Measurements from ENCODE around the gene ABCD1. TPM values are rescaled to one million over a fixed set of nuclear protein-coding genes. Genes with fewer than 3 reads are reported as not detected.

The ABCD1 gene
- total and polyA plus RNA-seq, 8 donors, result 5.8 to 13.2 (median 9.8) TPM

GRCh38 chrX:153762626-153763173 lies 38.0 kb downstream of the ABCD1 start:
- WGBS, 2 donors, result 76 to 80% methylated on average over 14 of the region's 14 CpGs
- H3K27me3 ChIP-seq, result peaks cover 0 to 3% (median 0%) of the 10 kb centered on the region in 4 donors
- intact Hi-C loops (cut with DNase I), result loop anchor here in 1 of 3 donors (10.0 kb wide), 1 partner anchor 192 kb away; no protein-coding TSS in a partner anchor
- FAIRE-seq (no peak), ATAC-seq (no peak), DNase-seq (peak in 1 of 6 donors; percentile 8)
- H3K4me1 ChIP-seq, result no peaks in the 10 kb centered on the region
- no peak overlapping the region for H3K27ac ChIP-seq
- no peaks in the 10 kb centered on the region for H3K9me3 ChIP-seq
- H3K36me3 ChIP-seq, result no peaks in the 10 kb centered on the region
- TF ChIP-seq CTCF (IDR thresholded peaks at IDR 0.05), result no peak
- H3K4me3 ChIP-seq, result no peak overlapping the region

- H3K36me3 ChIP-seq, result no peaks in the 10 kb centered on the region
- no peak overlapping the region for H3K4me3 ChIP-seq
- ATAC-seq (no peak), DNase-seq (peak in 2 of 6 donors; percentile 14 to 64), FAIRE-seq (no peak)
- no peaks in the 10 kb centered on the region for H3K4me1 ChIP-seq
- TF ChIP-seq CTCF (IDR thresholded peaks at IDR 0.05), result no peak
- H3K27ac ChIP-seq, result no peak overlapping the region
- no peaks in the 10 kb centered on the region for H3K9me3 ChIP-seq
- H3K27me3 ChIP-seq, result peaks cover 0 to 3% (median 0%) of the 10 kb centered on the region in 4 donors
- intact Hi-C loops (cut with DNase I), result loop anchor here in 1 of 3 donors (10.0 kb wide), 1 partner anchor 191 kb away; no protein-coding TSS in a partner anchor
- WGBS, 2 donors, result 62 to 72% methylated on average over 15 to 18 of the region's 18 CpGs
Measured at GRCh38 chrX:153763298-153763932, 38.8 kb downstream of the ABCD1 start.

GRCh38 chrX:153763989-153764755 lies 39.5 kb downstream of the ABCD1 start, which contains the start of gene PLXNB3:
Gene PLXNB3, plus strand, starts transcription at chrX:153764249. Its CDS starts 1,287 bp downstream, at chrX:153765536.
- Histone ChIP-seq H3K27ac (peak within 1 kb of the TSS in 3 of 4 donors; percentile 12 to 53 (median 34)), H3K27me3 (peaks cover 0 to 3% (median 0%) of the 10 kb centered on the region in 4 donors), H3K4me1 (no peaks in the 10 kb centered on the region), H3K9me3 (no peaks in the 10 kb centered on the region), H3K36me3 (no peaks in the 10 kb centered on the region), H3K4me3 (peak within 1 kb of the TSS in 1 of 4 donors; percentile 8)
- intact Hi-C loops (cut with DNase I), result loop anchor here in 1 of 3 donors (10.0 kb wide), 1 partner anchor 191 kb away; no protein-coding TSS in a partner anchor
- FAIRE-seq (no peak), ATAC-seq (peak; percentile 88 to 95 (median 91)), DNase-seq (peak; percentile 67 to 96 (median 86))
- TF ChIP-seq CTCF (IDR thresholded peaks at IDR 0.05), result peak; percentile 82 to 93 (median 88)
- 15 to 30% methylated on average over 26 of the region's 26 CpGs for WGBS, 2 donors

GRCh38 chrX:153764786-153765137 lies 40.1 kb downstream of the ABCD1 start:
- H3K4me1 ChIP-seq, result no peaks in the 10 kb centered on the region
- H3K36me3 ChIP-seq, result no peaks in the 10 kb centered on the region
- TF ChIP-seq CTCF (IDR thresholded peaks at IDR 0.05), result no peak
- intact Hi-C loops (cut with DNase I), result loop anchor here in 2 of 3 donors (5.0 to 10.0 kb wide), 2 partner anchors 188 to 190 kb away; no protein-coding TSS in a partner anchor
- WGBS, 2 donors, result 63 to 66% methylated on average over 6 to 7 of the region's 7 CpGs
- peak; percentile 4 to 28 (median 9) for ATAC-seq
- H3K9me3 ChIP-seq, result no peaks in the 10 kb centered on the region
- no peak for FAIRE-seq
- DNase-seq, result peak in 3 of 6 donors; percentile 13 to 71 (median 25)
- H3K27ac ChIP-seq, result peak overlapping the region in 3 of 4 donors; percentile 12 to 53 (median 34)
- H3K27me3 ChIP-seq, result peaks cover 0 to 3% (median 0%) of the 10 kb centered on the region in 4 donors
- H3K4me3 ChIP-seq, result peak overlapping the region in 1 of 4 donors; percentile 8

Measured in pancreas (tissue), 10 donors.